ENCODE measurements around the gene RNASEL. TPM values are rescaled to one million over a fixed set of nuclear protein-coding genes. Genes with fewer than 3 reads are reported as not detected.

RNASEL gene
- total RNA-seq = 4.2 and 4.4 TPM in 2 replicates
- long read RNA-seq, full-length matches to known transcripts = 5 of 50 reads
- long read RNA-seq, partial matches to known transcripts = 35 of 50 reads
- long read RNA-seq, other reads (novel, unspliced or antisense) = 10 of 50 reads

DNA sequence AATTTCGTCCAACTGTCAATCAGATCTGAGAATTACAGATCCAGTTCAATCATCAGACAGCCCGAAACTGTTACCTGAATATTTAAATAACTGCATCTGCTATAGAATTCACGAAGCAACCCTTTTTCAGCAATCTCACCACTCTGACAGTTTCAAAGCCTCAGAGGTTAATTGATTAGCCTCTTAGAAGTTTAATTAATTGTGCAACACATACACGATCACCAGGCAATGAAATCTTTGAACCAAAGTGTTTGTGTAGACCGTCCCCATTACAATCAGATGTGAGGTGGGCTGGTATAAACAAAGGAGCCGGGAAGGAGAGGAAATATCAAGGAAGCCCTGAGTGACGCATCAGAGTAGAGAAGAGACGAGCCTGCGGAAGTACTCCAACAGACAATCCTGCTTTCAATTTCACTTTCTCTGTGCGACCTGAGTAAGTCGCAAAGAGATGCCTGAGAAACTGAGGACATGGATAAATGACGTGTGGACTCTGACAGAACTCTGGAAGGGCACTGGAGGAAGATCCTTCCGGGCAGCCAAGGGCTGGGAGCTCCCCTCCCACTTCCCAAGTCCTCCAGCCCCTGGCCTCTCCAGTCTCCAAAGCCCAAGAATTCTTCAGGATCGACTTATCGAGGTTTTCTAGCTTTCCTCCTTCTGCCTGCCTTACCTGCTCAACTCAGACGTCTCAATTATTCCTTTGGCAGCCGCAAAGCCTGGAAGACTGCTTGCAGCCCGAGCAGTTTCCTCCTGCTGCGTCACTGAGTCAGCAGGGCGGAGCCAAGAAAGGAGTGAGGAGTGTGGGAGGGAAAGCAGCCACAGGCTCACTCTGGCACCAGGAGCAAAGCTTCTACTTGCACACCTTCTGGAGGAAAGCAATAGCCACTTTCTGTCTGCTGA lies at the start of gene RNASEL:
RNASEL (minus strand) TSS at position 757 of the 897 bp plus-strand sequence. CDS start 2,450 bp downstream, outside the sequence.
- peak; percentile 30 for DNase-seq (ENCODE audit: low spot score, unreplicated experiment)
- peak within 1 kb of the TSS; percentile 96 for H3K27ac Mint-ChIP-seq
- no peaks in the 10 kb centered on the region for H3K27me3 Mint-ChIP-seq
- H3K4me1 Mint-ChIP-seq (ENCODE audit: low read depth) = peaks cover 10% of the 10 kb centered on the region
- no peaks in the 10 kb centered on the region for H3K9me3 Mint-ChIP-seq (ENCODE audit: low read depth)
- H3K36me3 Mint-ChIP-seq (ENCODE audit: insufficient read depth) = no peaks in the 10 kb centered on the region
- no peak for TF ChIP-seq CTCF (IDR thresholded peaks at IDR 0.05; ENCODE audit: unreplicated experiment)
- peak within 1 kb of the TSS; percentile 95 for H3K4me3 Mint-ChIP-seq (ENCODE audit: low read depth)

- Mint-ChIP-seq H3K27ac (no peak overlapping the region), H3K27me3 (no peaks in the 10 kb centered on the region), H3K4me3 (ENCODE audit: low read depth) (no peak overlapping the region), H3K9me3 (ENCODE audit: low read depth) (no peaks in the 10 kb centered on the region), H3K4me1 (ENCODE audit: low read depth) (peaks cover 7% of the 10 kb centered on the region), H3K36me3 (ENCODE audit: insufficient read depth) (no peaks in the 10 kb centered on the region)
- no peak for TF ChIP-seq CTCF (IDR thresholded peaks at IDR 0.05; ENCODE audit: unreplicated experiment)
- no peak for DNase-seq (ENCODE audit: low spot score, unreplicated experiment)
Observed at GRCh38 chr1:182637769-182638168, 48.7 kb upstream of the RNASEL start.

DNA sequence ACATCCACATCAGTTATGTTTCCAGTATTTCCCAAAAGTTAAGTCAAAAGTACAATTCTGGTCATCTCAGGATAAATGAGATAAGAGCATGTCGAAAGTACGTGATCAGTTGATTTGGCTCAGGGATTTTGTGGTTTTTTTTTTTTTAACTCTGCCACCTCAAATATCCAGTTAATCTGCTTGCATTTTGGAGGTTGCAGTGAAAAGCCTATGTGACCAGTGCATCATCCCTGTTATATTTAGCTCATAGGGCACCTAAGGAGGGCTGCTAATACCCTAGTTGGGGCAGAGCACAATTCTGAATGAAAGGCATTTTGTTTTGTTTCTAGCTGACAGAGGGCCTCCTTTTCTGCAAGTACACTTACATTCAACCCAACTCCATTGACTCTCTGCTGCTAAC lies 46.8 kb upstream of the RNASEL start:
- no peak for TF ChIP-seq CTCF (IDR thresholded peaks at IDR 0.05; ENCODE audit: unreplicated experiment)
- H3K4me3 Mint-ChIP-seq (ENCODE audit: low read depth) = no peak overlapping the region
- peaks cover 19% of the 10 kb centered on the region for H3K4me1 Mint-ChIP-seq (ENCODE audit: low read depth)
- DNase-seq (ENCODE audit: low spot score, unreplicated experiment) = no peak
- no peak overlapping the region for H3K27ac Mint-ChIP-seq
- no peaks in the 10 kb centered on the region for H3K27me3 Mint-ChIP-seq
- no peaks in the 10 kb centered on the region for H3K36me3 Mint-ChIP-seq (ENCODE audit: insufficient read depth)
- no peaks in the 10 kb centered on the region for H3K9me3 Mint-ChIP-seq (ENCODE audit: low read depth)

- Mint-ChIP-seq H3K36me3 (ENCODE audit: insufficient read depth) (no peaks in the 10 kb centered on the region), H3K27me3 (no peaks in the 10 kb centered on the region), H3K4me3 (ENCODE audit: low read depth) (no peak overlapping the region), H3K9me3 (ENCODE audit: low read depth) (no peaks in the 10 kb centered on the region), H3K4me1 (ENCODE audit: low read depth) (peaks cover 25% of the 10 kb centered on the region), H3K27ac (no peak overlapping the region)
- no peak for DNase-seq (ENCODE audit: low spot score, unreplicated experiment)
- TF ChIP-seq CTCF (IDR thresholded peaks at IDR 0.05; ENCODE audit: unreplicated experiment) = no peak
Observed at GRCh38 chr1:182634306-182635072, 45.4 kb upstream of the RNASEL start.

DNA sequence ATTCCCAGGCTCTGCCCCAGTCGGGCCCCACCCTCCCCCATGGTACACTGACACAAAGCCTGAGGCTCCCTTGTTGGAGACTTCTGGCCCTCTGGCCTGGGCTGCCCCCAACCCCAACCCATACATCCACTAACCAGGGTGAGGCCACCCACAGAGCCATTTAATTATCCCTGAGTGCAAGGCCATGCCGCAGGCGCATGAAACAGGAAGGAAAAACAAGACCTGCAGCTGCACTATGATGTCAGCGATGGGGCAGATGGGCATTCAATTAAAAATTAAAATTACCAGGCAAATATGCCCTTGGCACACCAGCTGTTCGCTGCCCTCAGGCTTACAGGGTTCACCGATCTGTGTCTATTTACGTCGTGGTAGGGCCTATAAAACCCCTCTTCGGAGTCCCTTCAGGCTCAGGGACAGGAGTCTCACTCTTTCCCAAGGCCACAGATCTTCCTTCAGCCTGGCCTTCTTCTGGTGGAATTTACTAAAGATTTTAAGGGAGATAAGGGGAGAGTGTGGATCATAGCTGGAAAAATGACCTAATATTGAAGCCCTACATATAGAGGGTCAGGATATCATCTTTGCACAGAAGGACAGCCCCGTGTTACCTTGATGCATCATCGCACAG lies 44.7 kb upstream of the RNASEL start:
- DNase-seq (ENCODE audit: low spot score, unreplicated experiment) = no peak
- peak overlapping the region; percentile 59 for H3K27ac Mint-ChIP-seq
- no peaks in the 10 kb centered on the region for H3K9me3 Mint-ChIP-seq (ENCODE audit: low read depth)
- no peaks in the 10 kb centered on the region for H3K27me3 Mint-ChIP-seq
- H3K4me3 Mint-ChIP-seq (ENCODE audit: low read depth) = no peak overlapping the region
- H3K4me1 Mint-ChIP-seq (ENCODE audit: low read depth) = peaks cover 25% of the 10 kb centered on the region
- TF ChIP-seq CTCF (IDR thresholded peaks at IDR 0.05; ENCODE audit: unreplicated experiment) = no peak
- H3K36me3 Mint-ChIP-seq (ENCODE audit: insufficient read depth) = no peaks in the 10 kb centered on the region
